H9 (cell line): ENCODE data around the gene TTC7B. TPM values are rescaled to one million over a fixed set of nuclear protein-coding genes. Genes with fewer than 3 reads are reported as not detected.

ENCODE experiments used
- DNase-seq: peaks from one replicate; pipeline ENCODE4 v3.0.0-alpha.2; 2017
- H2AFZ ChIP-seq: one replicate; pipeline ENCODE4 v1.6.1; 2013; ENCODE audit warnings: mild to moderate bottlenecking, low read length, control low read depth, moderate library complexity
- H2AK5ac ChIP-seq: 2 replicates; pipeline ENCODE4 v1.6.1; 2013; ENCODE audit warnings: low read length, control low read depth, mixed read lengths; ENCODE audit not compliant: insufficient read length
- H2BK120ac ChIP-seq: one replicate; pipeline ENCODE4 v1.6.1; 2013; ENCODE audit warnings: low read depth, mild to moderate bottlenecking, low read length, control low read depth, inconsistent platforms; ENCODE audit not compliant: poor library complexity, severe bottlenecking
- H2BK12ac ChIP-seq: 2 replicates; pipeline ENCODE4 v1.6.1; 2013; ENCODE audit warnings: low read length, control low read depth, mixed read lengths, low read depth; ENCODE audit not compliant: insufficient read length
- H2BK15ac ChIP-seq: 2 replicates; pipeline ENCODE4 v1.6.1; 2013; ENCODE audit warnings: low read depth, low read length, control low read depth
- H2BK20ac ChIP-seq: one replicate; pipeline ENCODE4 v1.6.1; 2013; ENCODE audit warnings: low read depth, mild to moderate bottlenecking, low read length, control low read depth, inconsistent platforms; ENCODE audit not compliant: poor library complexity, severe bottlenecking
- H2BK5ac ChIP-seq: 2 replicates; pipeline ENCODE4 v1.6.1; 2013; ENCODE audit warnings: low read length, control low read depth, mixed read lengths; ENCODE audit not compliant: insufficient read length
- H3K14ac ChIP-seq: 2 replicates; pipeline ENCODE4 v1.6.1; 2013; ENCODE audit warnings: low read length, control low read depth; ENCODE audit not compliant: insufficient read depth
- H3K18ac ChIP-seq: 2 replicates; pipeline ENCODE4 v1.6.1; 2013; ENCODE audit warnings: low read depth, mild to moderate bottlenecking, mixed read lengths, low read length, control low read depth; ENCODE audit not compliant: insufficient read length
- H3K23ac ChIP-seq: 2 replicates; pipeline ENCODE4 v1.6.1; 2013; ENCODE audit warnings: low read length, control low read depth, mixed read lengths, low read depth; ENCODE audit not compliant: insufficient read length
- H3K23me2 ChIP-seq: 2 replicates; pipeline ENCODE4 v1.6.1; 2013; ENCODE audit warnings: low read depth, mild to moderate bottlenecking, mixed read lengths, low read length, control low read depth; ENCODE audit not compliant: insufficient read length, poor library complexity, severe bottlenecking
- H3K27ac ChIP-seq: 2 replicates; pipeline ENCODE4 v1.5.1; 2013; ENCODE audit warnings: low read length, control low read depth, mixed read lengths, low read depth; ENCODE audit not compliant: insufficient read length
- H3K27me3 ChIP-seq: 2 replicates; pipeline ENCODE4 v1.6.1; 2013; ENCODE audit warnings: low read length, control low read depth, inconsistent platforms; ENCODE audit not compliant: insufficient read depth
- H3K4ac ChIP-seq: 2 replicates; pipeline ENCODE4 v1.6.1; 2013; ENCODE audit warnings: low read depth, mild to moderate bottlenecking, control low read depth, inconsistent platforms, low read length, moderate library complexity
- H3K4me1 ChIP-seq: 2 replicates; pipeline ENCODE4 v1.6.1; 2013; ENCODE audit warnings: low read length, control low read depth, inconsistent platforms; ENCODE audit not compliant: insufficient read depth
- H3K4me2 ChIP-seq: 2 replicates; pipeline ENCODE4 v1.6.1; 2013; ENCODE audit warnings: low read length, control low read depth, mixed read lengths; ENCODE audit not compliant: insufficient read length, insufficient read depth
- H3K56ac ChIP-seq: 2 replicates; pipeline ENCODE4 v1.6.1; 2013; ENCODE audit warnings: low read depth, mild to moderate bottlenecking, mixed read lengths, low read length, control low read depth; ENCODE audit not compliant: insufficient read length
- H3K79me1 ChIP-seq: 2 replicates; pipeline ENCODE4 v1.6.1; 2013; ENCODE audit warnings: low read depth, mild to moderate bottlenecking, moderate library complexity, low read length, control low read depth, inconsistent platforms; ENCODE audit not compliant: insufficient read depth, poor library complexity, severe bottlenecking
- H3K79me2 ChIP-seq: 2 replicates; pipeline ENCODE4 v1.6.1; 2013; ENCODE audit warnings: low read length, control low read depth, inconsistent platforms; ENCODE audit not compliant: insufficient read depth
- H3K9ac ChIP-seq: 2 replicates; pipeline ENCODE4 v1.6.1; 2013; ENCODE audit warnings: low read length, control low read depth, mixed read lengths; ENCODE audit not compliant: insufficient read length; ENCODE audit errors: extremely low read depth
- H3K9me3 ChIP-seq: one replicate; pipeline ENCODE4 v1.6.1; 2013; ENCODE audit warnings: low read depth, low read length, inconsistent platforms; ENCODE audit not compliant: control insufficient read depth
- H3T11ph ChIP-seq: one replicate; pipeline ENCODE4 v1.6.1; 2013; ENCODE audit warnings: mild to moderate bottlenecking, low read length, control low read depth, inconsistent platforms
- H4K20me1 ChIP-seq: one replicate; pipeline ENCODE4 v1.6.1; 2013; ENCODE audit not compliant: control insufficient read depth, insufficient read length, insufficient read depth
- H4K5ac ChIP-seq: 2 replicates; pipeline ENCODE4 v1.6.1; 2013; ENCODE audit warnings: low read depth, mild to moderate bottlenecking, mixed read lengths, low read length, control low read depth; ENCODE audit not compliant: insufficient read length
- H4K8ac ChIP-seq: replicated peaks from 2 replicates; pipeline ENCODE4 v1.6.1; 2013; ENCODE audit warnings: low read length, control low read depth, mixed read lengths, low read depth; ENCODE audit not compliant: insufficient read length
- H4K91ac ChIP-seq: 2 replicates; pipeline ENCODE4 v1.6.1; 2013; ENCODE audit warnings: low read depth, mild to moderate bottlenecking, moderate library complexity, mixed read lengths, low read length, control low read depth; ENCODE audit not compliant: insufficient read length
- H3K27ac Mint-ChIP-seq, 3 experiments: 2 replicates in 2 of 3; 3 replicates in 1 of 3; pipeline ENCODE4 v1.8.0; 2020 to 2021; ENCODE audit warnings: mixed read lengths in 3 of 3, mild to moderate bottlenecking in 1 of 3, moderate library complexity in 1 of 3
- H3K27me3 Mint-ChIP-seq: 2 replicates; pipeline ENCODE4 v1.8.0; 2021; ENCODE audit warnings: low read depth, mild to moderate bottlenecking, moderate library complexity, mixed read lengths
- H3K36me3 Mint-ChIP-seq, 3 experiments: 2 replicates in 2 of 3; 3 replicates in 1 of 3; pipeline ENCODE4 v1.8.0; 2020 to 2021; ENCODE audit warnings: low read depth in 3 of 3, mixed read lengths in 3 of 3; ENCODE audit not compliant: insufficient read depth in 1 of 3
- H3K4me1 Mint-ChIP-seq, 2 experiments: 2 replicates each; pipeline ENCODE4 v1.8.0; 2020; ENCODE audit warnings: mixed read lengths in 2 of 2
- H3K4me3 Mint-ChIP-seq, 2 experiments: 2 replicates in 1 of 2; 3 replicates in 1 of 2; pipeline ENCODE4 v1.8.0; 2020 to 2021; ENCODE audit warnings: mild to moderate bottlenecking in 2 of 2, mixed read lengths in 2 of 2, moderate library complexity in 1 of 2
- H3K9me3 Mint-ChIP-seq, 2 experiments: 2 replicates in 1 of 2; 3 replicates in 1 of 2; pipeline ENCODE4 v1.8.0; 2020; ENCODE audit warnings: mild to moderate bottlenecking in 2 of 2, mixed read lengths in 2 of 2, moderate library complexity in 1 of 2
- WGBS: extraction: QIAGEN DNeasy Blood & Tissue Kit; methylation state at CpG from one replicate; pipeline ENCODE4 v1.1.7; 2013; ENCODE audit warnings: missing lambda C conversion rate, low lambda C conversion rate, mixed read lengths; ENCODE audit not compliant: insufficient read length; ENCODE audit errors: extremely low coverage; 5-methylcytosine and 5-hydroxymethylcytosine counted together
- total RNA-seq: library from RNA; stranded (reverse); gene quantifications from 2 replicates; pipeline ENCODE4 v1.2.1, GENCODE V29; 2021
- TF ChIP-seq, protein P1 (sequence below): fragments of 200-600 bp; sonication (generic); conservative IDR thresholded peaks from 3 replicates; pipeline ENCODE4 v1.8.0; 2021; ENCODE audit warnings: antibody characterized with exemption, mild to moderate bottlenecking

The TTC7B gene
- total RNA-seq, 1 experiment from 2014 or later = 33.7 TPM

DNA sequence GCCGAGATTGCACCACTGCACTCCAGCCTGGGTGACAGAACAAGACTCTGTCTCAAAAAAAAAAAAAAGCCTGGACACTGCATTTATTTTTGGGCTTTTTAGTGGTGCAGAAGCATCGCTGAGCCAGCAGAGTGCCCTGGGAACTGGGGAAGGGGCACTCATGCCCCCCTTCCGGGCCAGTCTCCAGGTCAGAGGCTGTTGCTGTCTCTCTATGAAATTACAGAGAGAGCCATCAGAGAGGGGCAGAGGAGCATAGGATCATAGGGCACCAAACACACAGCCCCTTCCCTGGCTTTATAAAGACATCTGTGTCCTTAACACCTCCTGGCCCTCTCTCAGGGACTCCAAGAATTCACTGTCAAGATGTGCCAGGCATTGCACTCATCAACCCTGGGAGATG lies 223.6 kb downstream of the TTC7B start:
- Histone ChIP-seq H3K9me3 (no peaks in the 10 kb centered on the region), H3K79me2 (no peaks in the 10 kb centered on the region), H3T11ph (no peak overlapping the region), H3K56ac (no peak overlapping the region), H4K91ac (no peak overlapping the region), H4K8ac (no peak overlapping the region), H2BK20ac (no peak overlapping the region), H3K27ac (no peak overlapping the region), H2BK15ac (no peak overlapping the region), H3K79me1 (no peaks in the 10 kb centered on the region), H2BK12ac (no peak overlapping the region), H4K20me1 (no peaks in the 10 kb centered on the region), H3K4me1 (no peaks in the 10 kb centered on the region), H3K4me2 (no peak overlapping the region), H3K9ac (no peak overlapping the region), H3K14ac (no peak overlapping the region), H3K18ac (no peak overlapping the region), H2AK5ac (no peak overlapping the region), H3K27me3 (no peaks in the 10 kb centered on the region), H2BK120ac (no peak overlapping the region), H3K23me2 (no peaks in the 10 kb centered on the region), H2AFZ (no peak overlapping the region), H3K23ac (no peak overlapping the region), H4K5ac (no peak overlapping the region), H3K4ac (no peak overlapping the region), H2BK5ac (no peak overlapping the region)
- no CpG with 5 or more reads among the region's 3 CpGs for WGBS
- H3K27me3 Mint-ChIP-seq = no peaks in the 10 kb centered on the region
- H3K4me3 Mint-ChIP-seq = no peak overlapping the region
- H3K9me3 Mint-ChIP-seq = no peaks in the 10 kb centered on the region
- peaks cover 11 to 13% of the 10 kb centered on the region in 2 experiments for H3K4me1 Mint-ChIP-seq
- no peaks in the 10 kb centered on the region; a peak in 1 of 7 replicates for H3K36me3 Mint-ChIP-seq
- no peak for DNase-seq
- H3K27ac Mint-ChIP-seq = no peak overlapping the region
- TF ChIP-seq, protein P1, sequence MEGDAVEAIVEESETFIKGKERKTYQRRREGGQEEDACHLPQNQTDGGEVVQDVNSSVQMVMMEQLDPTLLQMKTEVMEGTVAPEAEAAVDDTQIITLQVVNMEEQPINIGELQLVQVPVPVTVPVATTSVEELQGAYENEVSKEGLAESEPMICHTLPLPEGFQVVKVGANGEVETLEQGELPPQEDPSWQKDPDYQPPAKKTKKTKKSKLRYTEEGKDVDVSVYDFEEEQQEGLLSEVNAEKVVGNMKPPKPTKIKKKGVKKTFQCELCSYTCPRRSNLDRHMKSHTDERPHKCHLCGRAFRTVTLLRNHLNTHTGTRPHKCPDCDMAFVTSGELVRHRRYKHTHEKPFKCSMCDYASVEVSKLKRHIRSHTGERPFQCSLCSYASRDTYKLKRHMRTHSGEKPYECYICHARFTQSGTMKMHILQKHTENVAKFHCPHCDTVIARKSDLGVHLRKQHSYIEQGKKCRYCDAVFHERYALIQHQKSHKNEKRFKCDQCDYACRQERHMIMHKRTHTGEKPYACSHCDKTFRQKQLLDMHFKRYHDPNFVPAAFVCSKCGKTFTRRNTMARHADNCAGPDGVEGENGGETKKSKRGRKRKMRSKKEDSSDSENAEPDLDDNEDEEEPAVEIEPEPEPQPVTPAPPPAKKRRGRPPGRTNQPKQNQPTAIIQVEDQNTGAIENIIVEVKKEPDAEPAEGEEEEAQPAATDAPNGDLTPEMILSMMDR = no peak
